KMS-11 (cell line): Measurements from ENCODE around the gene FLT4.

Experiments used
- H2AFZ ChIP-seq: fragments of 200-600 bp; sonication (generic); 2 replicates; pipeline ENCODE4 v1.6.1; 2016; ENCODE audit warnings: antibody characterized with exemption, mixed run types, low read depth
- H3K27ac ChIP-seq: fragments of 200-600 bp; sonication (generic); 2 replicates; pipeline ENCODE4 v1.6.1; 2016; ENCODE audit warnings: mild to moderate bottlenecking, mixed run types
- H3K27me3 ChIP-seq: fragments of 200-600 bp; sonication (generic); 2 replicates; pipeline ENCODE4 v1.6.1; 2017; ENCODE audit warnings: mild to moderate bottlenecking, low read depth, mixed run types, moderate library complexity; ENCODE audit not compliant: insufficient read depth
- H3K36me3 ChIP-seq: fragments of 200-600 bp; sonication (generic); 2 replicates; pipeline ENCODE4 v1.6.1; 2017; ENCODE audit warnings: mild to moderate bottlenecking, mixed run types; ENCODE audit not compliant: insufficient read depth
- H3K4me1 ChIP-seq: fragments of 200-600 bp; sonication (generic); 2 replicates; pipeline ENCODE4 v1.6.1; 2016; ENCODE audit warnings: mild to moderate bottlenecking, low read depth, mixed run types; ENCODE audit not compliant: poor library complexity, severe bottlenecking
- H3K4me2 ChIP-seq: fragments of 200-600 bp; sonication (generic); 2 replicates; pipeline ENCODE4 v1.7.0; 2016; ENCODE audit warnings: mild to moderate bottlenecking, mixed run types
- H3K4me3 ChIP-seq: fragments of 200-600 bp; sonication (generic); IDR thresholded peaks from 2 replicates; pipeline ENCODE4 v1.6.1; 2017; ENCODE audit warnings: low read depth, low read length, mixed read lengths; ENCODE audit not compliant: insufficient read depth
- H3K79me2 ChIP-seq: fragments of 200-600 bp; sonication (generic); 2 replicates; pipeline ENCODE4 v1.6.1; 2016; ENCODE audit warnings: low read depth, mixed run types; ENCODE audit not compliant: insufficient read depth
- H3K9ac ChIP-seq: fragments of 200-600 bp; sonication (generic); 2 replicates; pipeline ENCODE4 v1.6.1; 2016; ENCODE audit warnings: mild to moderate bottlenecking, mixed run types
- H4K20me1 ChIP-seq: fragments of 200-600 bp; sonication (generic); 2 replicates; pipeline ENCODE4 v1.6.1; 2016; ENCODE audit warnings: mild to moderate bottlenecking, mixed run types; ENCODE audit not compliant: insufficient read depth
- CTCF ChIP-seq: fragments of 200-600 bp; sonication (generic); conservative IDR thresholded peaks from 2 replicates; pipeline ENCODE4 v1.6.1; 2017; ENCODE audit warnings: low read depth, mild to moderate bottlenecking, antibody characterized with exemption, low read length, moderate library complexity, mixed read lengths

The FLT4 gene

DNA sequence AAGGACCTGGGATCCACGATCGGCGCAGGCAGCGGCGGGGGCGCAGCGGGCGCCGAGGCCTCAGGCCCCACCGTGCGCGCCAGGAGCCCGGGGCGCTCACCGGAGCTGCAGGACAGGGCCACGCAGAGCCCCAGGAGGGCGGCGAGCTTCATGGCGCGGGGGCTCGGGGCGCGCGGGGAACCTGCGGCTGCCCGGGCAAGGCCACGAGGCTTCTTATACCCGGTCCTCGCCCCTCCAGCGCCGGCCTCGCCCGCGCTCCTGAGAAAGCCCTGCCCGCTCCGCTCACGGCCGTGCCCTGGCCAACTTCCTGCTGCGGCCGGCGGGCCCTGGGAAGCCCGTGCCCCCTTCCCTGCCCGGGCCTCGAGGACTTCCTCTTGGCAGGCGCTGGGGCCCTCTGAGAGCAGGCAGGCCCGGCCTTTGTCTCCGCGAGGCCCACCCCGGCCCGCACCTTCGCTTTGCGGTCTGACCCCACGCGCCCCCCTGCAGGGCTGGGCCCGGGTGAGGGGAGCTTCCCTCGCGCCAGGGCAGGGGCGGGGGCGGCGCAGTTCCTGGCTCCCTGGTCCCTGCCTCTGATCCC lies 58.0 kb downstream of the FLT4 start, which contains the start of gene SCGB3A1:
SCGB3A1 (minus strand) TSS at position 189 of the 577 bp plus-strand sequence; CDS start at position 152, 37 bp downstream.
- Histone ChIP-seq H3K4me3 (no peak within 1 kb of the TSS), H3K27ac (no peak within 1 kb of the TSS), H3K79me2 (no peaks in the 10 kb centered on the region), H3K27me3 (no peaks in the 10 kb centered on the region), H2AFZ (no peak within 1 kb of the TSS), H3K36me3 (no peaks in the 10 kb centered on the region), H4K20me1 (no peaks in the 10 kb centered on the region), H3K4me2 (no peak within 1 kb of the TSS), H3K9ac (no peak within 1 kb of the TSS), H3K4me1 (no peaks in the 10 kb centered on the region)
- no peak for TF ChIP-seq CTCF

DNA sequence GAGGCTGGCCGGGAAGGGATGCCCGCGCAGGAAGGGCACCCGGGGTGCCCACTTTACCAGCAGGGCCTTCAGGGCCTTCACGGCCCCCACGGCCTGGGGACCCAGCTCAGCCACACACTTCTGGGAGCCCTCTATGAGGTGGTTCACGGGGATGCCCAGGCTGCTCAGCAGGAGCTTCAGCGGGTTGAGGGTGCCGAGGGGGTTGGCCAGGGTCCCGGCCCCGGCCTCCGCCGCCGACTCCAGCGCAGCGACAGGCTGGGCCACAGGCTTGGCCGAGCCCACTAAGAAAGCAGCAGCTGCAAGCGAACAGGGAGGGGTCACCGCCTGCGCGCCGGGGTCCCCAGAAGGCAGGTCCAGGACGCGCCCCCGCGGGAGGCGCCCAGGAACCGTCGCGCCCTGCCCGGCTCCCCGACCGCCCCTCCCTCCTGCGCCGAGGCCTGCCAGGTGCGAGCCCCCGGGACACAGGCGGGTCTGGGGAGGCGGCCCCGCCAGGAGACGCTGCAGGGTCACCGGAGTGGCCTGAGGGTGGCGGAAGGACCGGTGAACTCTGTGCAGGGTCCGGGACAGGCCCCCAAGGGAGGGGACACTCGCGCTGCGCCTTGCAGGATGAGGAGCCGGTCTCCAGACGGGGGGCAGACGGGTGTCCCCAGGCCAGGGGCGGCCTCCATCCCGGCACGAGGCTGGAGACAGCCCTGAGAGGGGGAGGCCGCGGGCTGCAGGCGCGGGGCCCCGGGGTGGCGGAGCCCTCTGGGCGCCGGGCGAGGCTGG lies 58.7 kb downstream of the FLT4 start:
- no peak overlapping the region for H3K4me3 ChIP-seq
- no peaks in the 10 kb centered on the region for H3K27me3 ChIP-seq
- H4K20me1 ChIP-seq = no peaks in the 10 kb centered on the region
- no peak for TF ChIP-seq CTCF
- H3K4me1 ChIP-seq = no peaks in the 10 kb centered on the region
- H3K27ac ChIP-seq = no peak overlapping the region
- H3K36me3 ChIP-seq = no peaks in the 10 kb centered on the region
- no peaks in the 10 kb centered on the region for H3K79me2 ChIP-seq
- no peak overlapping the region for H2AFZ ChIP-seq
- no peak overlapping the region for H3K4me2 ChIP-seq
- H3K9ac ChIP-seq = no peak overlapping the region

DNA sequence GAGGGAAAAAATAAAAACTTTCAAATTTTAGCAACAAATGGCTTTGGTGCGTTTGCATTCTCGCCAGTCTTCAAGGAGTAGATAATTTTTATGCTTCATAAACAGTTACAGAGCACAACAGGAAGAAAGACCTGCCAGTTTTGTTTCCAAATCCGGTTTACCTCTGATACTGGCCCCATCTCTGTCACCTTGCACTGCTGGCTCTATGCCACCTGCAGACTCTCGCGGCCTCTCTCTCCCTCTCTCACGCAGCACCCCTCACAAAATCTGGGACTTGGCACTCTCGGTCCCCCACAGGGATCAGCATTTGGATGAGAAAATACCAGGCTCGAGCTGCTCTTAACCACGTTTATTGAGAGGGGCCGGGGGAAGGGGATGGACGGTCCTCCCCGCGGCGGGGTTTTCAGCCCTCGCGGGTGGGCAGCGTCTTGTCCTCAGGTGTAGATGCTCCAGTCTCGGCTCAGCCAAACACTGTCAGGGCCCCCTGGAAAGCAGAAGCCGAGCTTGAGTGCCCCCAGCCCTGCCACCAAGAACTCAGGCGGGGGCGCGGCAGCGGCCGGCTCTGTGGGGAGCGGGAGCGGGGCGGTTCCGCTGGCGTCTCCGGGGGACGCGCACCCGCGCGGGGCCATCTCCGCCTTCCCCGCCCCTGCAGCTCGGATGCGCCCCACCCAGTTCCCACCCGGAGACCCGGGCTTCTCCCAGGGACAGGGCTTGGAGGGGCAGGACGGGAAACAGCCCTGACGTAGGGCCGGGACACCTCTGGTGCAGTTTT lies 59.4 kb downstream of the FLT4 start:
- Histone ChIP-seq H3K4me1 (no peaks in the 10 kb centered on the region), H4K20me1 (no peaks in the 10 kb centered on the region), H2AFZ (no peak overlapping the region), H3K4me3 (no peak overlapping the region), H3K79me2 (no peaks in the 10 kb centered on the region), H3K4me2 (no peak overlapping the region), H3K27ac (no peak overlapping the region), H3K36me3 (no peaks in the 10 kb centered on the region), H3K9ac (no peak overlapping the region), H3K27me3 (no peaks in the 10 kb centered on the region)
- no peak for TF ChIP-seq CTCF

- no peak overlapping the region for H2AFZ ChIP-seq
- H3K4me3 ChIP-seq = no peak overlapping the region
- no peak overlapping the region for H3K27ac ChIP-seq
- no peaks in the 10 kb centered on the region for H3K27me3 ChIP-seq
- H3K79me2 ChIP-seq = no peaks in the 10 kb centered on the region
- H4K20me1 ChIP-seq = no peaks in the 10 kb centered on the region
- TF ChIP-seq CTCF = no peak
- H3K9ac ChIP-seq = no peak overlapping the region
- no peak overlapping the region for H3K4me2 ChIP-seq
- no peaks in the 10 kb centered on the region for H3K36me3 ChIP-seq
- H3K4me1 ChIP-seq = no peaks in the 10 kb centered on the region
Measured at GRCh38 chr5:180586870-180587269, 62.5 kb downstream of the FLT4 start.
